Cardiac septum (tissue), 1 donor: ENCODE results near the gene SMG1. TPM values are rescaled to one million over a fixed set of nuclear protein-coding genes. Genes with fewer than 3 reads are reported as not detected.
"Not testable (repeated sequence)": the region's sequence is repeated elsewhere in the genome, so short reads cannot be mapped to it uniquely, and the experiment has no call there.

Experiments
- DNase-seq: peaks from one replicate; pipeline ENCODE4 v3.0.0-alpha.2; 2020; ENCODE audit warnings: low spot score
- intact Hi-C: fragments of 100-400 bp; cut with DNase I; formaldehyde crosslinking; loops from one replicate; pipeline ENCODE4 v1.14.0; 2022
- total RNA-seq: library from RNA; stranded (reverse); fragmentation: NEBNext Ultra II Directional; extraction: Animal tissue kit (Norgen Biotek cat#: 25700); gene quantifications from one replicate; pipeline ENCODE4 v1.2.1, GENCODE V29; 2021
- donor health status: DM: no; HTN: no; CAD: no.

Gene SMG1
- total RNA-seq, 1 donor from 2014 or later: 56.0 TPM

DNA sequence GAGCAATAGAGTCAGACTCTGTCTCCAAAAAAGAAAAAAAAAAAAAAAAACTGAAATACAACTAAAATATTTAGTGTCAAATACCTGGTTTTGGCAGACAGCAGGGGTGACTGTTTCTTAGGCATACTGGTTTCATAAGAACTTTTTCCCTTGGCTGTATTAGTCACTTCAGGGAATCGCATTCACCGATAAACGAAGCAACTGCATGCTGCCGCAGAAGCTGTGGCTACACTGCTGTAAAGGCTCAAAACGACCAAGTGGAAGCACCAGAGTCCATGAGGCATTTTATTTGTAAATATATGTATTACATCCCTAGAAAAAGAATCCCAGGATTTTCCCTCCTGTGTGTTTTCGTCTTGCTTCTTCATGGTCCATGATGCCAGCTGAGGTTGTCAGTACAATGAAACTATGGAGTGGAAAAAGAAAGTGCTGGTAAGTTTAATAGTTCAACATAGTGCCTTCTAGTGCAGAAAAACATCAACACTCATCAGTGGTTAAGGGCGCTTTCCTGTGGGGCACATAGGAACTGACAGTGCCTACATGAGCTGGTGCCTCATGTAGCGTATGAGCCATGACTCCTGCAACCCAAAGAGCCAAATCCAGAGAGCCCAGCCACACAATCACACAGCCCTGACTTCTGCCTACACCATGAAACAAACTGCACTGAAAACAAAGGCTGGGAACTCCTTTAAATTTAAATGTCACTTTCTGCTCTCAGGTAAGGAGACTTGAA, 143.3 kb downstream of the SMG1 start:
- intact Hi-C loops: no loop called here
- no peak for DNase-seq

DNA sequence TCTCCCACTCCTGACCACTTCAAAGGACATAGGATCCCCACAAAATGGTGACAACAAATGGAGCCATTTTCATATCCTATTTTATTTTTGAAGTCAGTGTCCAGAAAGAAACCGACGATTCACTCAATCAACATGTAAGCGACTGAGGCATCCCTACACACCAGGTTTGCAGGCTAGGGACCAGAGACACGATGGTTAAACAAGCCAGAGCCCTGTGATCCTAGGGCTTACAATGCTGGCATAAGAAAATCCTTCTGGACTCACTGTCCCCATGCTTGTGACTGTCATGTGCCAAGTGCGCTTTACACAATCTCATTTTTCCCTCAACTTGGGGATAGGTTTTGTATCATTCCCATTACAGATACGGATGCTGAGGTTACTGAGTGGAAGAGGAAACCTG, 145.0 kb downstream of the SMG1 start:
- intact Hi-C loops, DNase-seq: not testable (repeated sequence)

DNA sequence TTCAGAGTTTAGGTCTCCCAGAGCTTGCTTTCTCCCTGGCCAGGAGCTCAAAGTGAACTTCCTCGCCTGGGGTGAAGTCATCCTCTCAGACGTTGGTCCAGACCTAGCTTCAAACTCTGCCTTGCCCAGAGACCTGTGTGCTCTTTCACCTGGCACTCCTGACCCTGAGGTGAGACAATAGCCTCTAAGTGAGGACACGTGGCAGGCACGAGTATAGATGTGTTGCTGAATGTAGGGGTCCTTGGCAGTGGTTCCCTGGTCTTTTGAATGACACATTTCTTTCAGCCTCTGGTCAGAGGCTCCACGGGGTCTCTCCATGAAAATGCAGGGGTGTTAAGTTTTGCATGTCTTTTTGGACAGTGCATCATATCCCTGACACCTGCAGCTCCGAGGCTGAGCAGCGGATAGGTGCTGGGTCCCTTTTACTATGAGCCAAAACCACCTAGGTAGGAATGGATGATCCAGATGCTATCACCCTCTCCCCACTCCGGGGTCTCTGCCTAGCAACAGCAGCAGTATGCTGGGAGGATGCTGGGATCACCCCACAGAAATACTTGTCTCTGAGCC, 145.7 kb downstream of the SMG1 start:
- intact Hi-C loops, DNase-seq: not testable (repeated sequence)

DNA sequence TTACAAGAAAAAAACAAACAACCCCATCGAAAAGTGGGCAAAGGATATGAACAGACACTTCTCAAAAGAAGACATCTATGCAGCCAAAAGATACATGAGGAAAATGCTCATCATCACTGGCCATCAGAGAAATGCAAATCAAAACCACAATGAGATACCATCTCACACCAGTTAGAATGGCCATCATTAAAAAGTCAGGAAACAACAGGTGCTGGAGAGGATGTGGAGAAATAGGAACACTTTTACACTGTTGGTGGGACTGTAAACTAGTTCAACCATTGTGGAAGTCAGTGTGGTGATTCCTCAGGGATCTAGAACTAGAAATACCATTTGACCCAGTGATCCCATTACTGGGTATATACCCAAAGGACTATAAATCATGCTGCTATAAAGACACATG, 148.5 kb downstream of the SMG1 start:
- intact Hi-C loops, DNase-seq: not testable (repeated sequence)

DNA sequence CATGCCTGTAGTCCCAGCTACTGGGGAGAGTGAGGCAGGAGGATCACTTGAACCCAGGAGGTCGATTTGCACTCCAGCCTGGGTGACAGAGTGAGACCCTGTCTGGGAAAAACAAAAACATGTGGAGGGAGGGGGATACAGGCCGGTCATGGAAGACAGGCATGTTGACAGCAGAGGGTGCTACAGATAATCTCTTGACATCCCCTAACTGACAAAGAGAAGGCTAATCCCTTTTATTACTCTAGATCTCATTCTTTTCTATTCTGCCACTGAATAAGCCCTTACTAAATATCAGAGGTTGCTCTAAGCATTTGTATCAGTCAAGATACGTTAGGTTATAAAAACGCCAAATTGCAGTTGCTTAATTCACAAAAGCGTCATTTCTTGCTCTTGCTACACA, 149.9 kb downstream of the SMG1 start:
- DNase-seq, intact Hi-C loops: not testable (repeated sequence)

DNA sequence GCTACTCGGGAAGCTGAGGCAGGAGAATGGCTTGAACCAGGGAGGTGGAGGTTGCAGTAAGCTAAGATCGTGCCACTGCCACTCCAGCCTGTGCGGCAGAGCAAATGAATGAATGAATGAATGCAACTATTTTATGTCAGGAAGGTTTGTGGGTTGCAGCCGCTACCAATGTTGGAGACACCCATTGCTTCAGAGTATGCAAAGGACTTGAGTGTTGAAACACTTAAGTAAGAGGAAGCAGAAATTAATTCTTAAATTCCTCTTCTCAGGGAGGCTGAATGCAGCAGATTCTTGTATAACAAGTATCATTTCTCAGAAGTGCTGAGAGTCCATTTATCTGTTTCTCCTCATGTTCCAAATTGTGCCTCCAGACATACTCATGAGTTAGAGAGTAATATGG, 151.6 kb downstream of the SMG1 start:
- intact Hi-C loops, DNase-seq: not testable (repeated sequence)

DNA sequence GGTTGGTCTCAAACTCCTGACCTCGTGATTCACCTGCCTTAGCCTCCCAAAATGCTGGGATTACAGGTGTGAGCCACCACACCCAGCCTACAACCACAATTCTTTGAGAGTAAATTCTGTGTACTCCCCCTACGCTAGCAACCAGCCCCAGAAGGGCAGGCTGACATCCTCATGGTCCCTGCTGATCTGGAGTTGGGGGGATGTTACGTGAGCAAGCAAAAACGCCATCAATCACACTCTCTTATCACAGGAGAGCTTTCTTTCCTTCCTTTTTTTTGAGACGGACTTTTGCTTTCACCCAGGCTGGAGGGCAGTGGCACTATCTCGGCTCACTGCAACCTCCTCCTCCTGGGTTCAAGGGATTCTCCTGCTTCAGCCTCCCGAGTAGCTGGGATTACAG, 154.0 kb downstream of the SMG1 start:
- DNase-seq, intact Hi-C loops: not testable (repeated sequence)

DNA sequence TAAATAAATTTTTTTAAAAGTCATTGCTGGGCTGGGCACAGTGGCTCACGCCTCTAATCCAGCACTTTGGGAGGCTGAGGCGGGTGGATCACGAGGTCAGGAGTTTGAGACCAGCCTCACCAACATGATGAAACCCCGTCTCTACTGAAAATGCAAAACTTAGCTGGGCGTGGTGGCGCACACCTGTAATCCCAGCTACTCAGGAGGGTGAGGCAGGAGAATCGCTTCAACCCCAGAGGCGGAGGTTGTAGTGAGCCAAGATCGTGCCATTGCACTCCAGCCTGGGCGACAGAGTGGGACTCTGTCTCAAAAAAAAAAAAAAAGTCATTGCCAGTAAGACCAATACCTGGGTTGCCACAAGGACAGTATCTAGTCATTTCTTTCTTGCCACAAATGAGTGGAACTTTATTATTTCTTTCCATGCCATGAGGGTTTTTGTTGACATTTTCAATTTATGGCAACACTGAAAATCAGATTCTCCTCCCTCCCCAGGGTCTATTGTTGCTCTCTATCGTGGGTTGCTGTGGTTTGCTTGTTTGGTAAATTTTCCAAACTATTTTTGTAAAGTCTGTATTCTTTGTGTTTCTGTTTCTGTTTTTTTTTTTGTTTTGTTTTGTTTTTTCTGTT, 155.8 kb downstream of the SMG1 start:
- intact Hi-C loops, DNase-seq: not testable (repeated sequence)

DNA sequence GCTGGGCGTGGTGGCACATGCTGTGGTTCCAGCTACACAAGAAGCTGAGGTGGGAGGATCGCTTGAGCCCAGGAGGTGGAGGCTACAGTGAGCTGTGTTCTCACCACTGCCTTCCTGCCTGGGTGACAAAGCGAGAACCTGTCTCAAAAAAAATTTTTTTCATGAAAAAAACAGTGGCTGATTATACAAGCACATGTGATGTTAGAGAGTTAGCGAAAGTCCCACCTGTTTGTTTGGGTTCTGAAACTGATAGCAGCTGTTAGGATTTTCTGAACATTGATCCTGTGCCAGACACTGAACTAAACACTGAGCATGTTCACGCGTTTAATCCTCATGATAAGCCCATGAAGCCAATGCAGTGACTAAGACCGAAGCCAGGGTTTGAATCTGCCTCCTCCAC, 159.0 kb downstream of the SMG1 start:
- intact Hi-C loops, DNase-seq: not testable (repeated sequence)

DNA sequence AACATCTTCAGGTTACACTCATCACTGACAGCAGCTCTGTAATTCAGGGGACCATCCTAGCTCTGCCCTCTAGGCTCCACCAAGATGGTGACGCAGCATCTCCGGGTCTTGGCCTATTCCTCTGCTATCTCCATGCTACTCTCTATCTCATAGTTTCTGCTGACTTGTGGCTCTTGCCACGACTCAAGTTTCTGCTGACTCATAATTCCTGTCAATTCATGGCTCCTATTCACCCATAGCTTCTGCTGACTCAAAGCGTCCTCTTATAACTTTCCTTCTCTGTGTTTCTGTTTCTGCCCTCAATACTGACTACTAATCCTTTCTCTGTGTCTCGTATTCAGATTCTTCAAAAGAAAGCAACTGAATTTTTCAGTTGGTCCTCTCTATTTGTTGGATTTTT, 163.5 kb downstream of the SMG1 start:
- DNase-seq, intact Hi-C loops: not testable (repeated sequence)

DNA sequence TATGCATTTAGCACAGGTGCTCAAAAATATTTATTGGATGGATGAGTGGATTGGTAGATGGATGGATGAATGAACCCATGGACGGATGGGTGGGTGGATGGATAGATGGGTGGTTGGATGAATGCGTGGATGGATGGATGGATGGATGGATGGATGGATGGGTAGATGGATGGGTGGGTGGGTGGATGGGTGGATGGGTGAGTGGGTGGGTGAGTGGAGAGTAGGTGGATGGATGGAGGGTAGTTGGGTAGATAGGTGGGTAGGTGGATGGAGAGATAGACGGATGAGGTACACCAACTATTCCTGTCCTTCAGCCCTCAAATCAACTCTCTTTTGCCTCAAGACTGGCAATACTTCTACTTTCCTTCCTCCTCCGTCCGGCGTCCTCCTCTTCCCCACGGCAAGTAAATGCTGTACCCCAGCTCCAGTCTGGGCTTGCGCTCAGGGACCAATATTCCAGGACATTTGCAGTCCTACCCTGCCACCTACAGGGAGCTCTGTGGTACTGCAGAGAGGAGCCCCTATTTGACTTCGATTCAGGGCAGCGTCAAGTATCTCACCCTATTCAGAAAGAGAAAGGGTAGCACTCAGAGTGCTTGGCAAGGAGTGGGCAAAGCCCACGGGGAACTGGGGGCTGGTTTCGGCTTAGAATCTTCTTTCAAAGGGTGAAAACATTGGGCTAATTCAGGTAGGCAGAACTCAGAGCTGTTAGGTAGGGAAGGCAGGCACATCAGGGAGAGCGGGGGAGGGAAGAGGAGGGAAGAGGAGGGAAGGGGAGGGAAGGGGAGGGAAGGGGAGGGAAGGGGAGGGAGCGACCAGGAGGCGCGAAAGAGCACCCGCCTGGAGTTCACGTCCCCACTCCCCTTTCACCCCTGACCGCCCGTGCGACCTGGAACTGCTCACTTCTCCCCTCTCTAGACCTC, 166.3 kb downstream of the SMG1 start:
- DNase-seq, intact Hi-C loops: not testable (repeated sequence)

DNA sequence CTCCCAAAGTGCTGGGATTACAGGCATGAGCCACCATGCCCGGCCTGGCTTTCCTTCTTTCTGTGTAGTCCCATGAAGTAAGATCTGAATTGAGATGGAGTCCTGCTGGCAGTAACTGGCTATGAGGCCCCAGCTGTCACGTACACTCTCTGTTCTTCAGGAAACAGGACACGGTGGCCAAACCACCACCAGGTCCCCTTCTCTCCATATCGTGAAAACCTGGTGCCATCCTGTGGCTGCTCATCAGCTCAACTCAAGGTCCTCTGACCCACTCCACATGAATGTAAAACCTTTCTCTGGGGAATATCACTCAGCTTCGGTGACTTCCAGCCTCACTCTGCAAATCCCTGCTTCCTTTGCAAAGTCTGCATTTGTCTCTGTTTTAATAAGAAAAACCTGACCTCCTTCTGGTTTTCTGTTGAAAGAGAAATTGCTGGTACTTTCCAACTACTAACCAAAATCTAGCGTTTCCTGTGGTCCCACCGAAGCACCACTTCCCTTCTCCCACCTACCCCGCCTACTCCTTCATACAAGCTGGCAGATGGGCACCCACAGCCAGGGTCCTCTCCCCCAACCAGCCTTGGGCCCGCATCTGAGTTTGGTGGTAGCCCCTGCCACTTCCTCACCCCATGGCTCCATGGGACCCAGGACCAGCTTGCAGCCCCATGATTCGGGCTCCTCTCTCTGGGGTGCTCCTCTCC, 168.1 kb downstream of the SMG1 start:
- intact Hi-C loops, DNase-seq: not testable (repeated sequence)

DNA sequence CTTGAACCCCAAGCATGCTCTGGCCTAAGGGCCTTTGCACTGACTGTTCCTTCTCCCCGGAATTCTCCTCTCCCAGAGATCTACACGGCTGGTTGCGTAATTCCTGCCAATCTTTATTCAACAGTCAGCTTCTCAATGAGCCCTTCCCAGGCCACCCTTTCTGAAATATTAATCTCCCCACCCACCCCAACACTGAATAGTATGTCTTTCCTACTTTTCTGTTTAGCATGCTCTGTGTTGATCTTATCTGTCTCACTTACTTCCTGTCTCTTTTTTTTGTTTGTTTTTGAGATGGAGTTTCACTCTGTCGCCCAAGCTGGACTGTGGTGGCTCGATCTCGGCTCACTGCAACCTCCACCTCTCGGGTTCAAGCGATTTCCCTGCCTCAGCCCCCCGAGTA, 169.6 kb downstream of the SMG1 start:
- DNase-seq, intact Hi-C loops: not testable (repeated sequence)

Other genes starting within 250 kb of the SMG1 start
- 510 TPM for gene RPS15A, start 136.1 kb downstream of the SMG1 start, total RNA-seq
- 19.3 TPM for gene ARL6IP1, start 124.9 kb downstream of the SMG1 start, total RNA-seq
- 1.9 TPM for gene TMC7, start 57.5 kb upstream of the SMG1 start, total RNA-seq
- 32.6 TPM for gene COQ7, start 141.2 kb upstream of the SMG1 start, total RNA-seq
- 24.6 TPM for gene ITPRIPL2, start 187.6 kb upstream of the SMG1 start, total RNA-seq
- gene SYT17, start 241.8 kb upstream of the SMG1 start, total RNA-seq: 0.81 TPM